GM19193 (cell line): ENCODE measurements around the gene SLC22A4.

Experiments
- POLR2A ChIP-seq: IDR thresholded peaks from 4 replicates; pipeline ENCODE4 v1.6.1; 2011; ENCODE audit not compliant: insufficient read depth, insufficient read length; ENCODE audit errors: extremely low read depth

Gene SLC22A4

GRCh38 chr5:132259069-132259851, 34.9 kb upstream of the SLC22A4 start:
- TF ChIP-seq POLR2A, result no peak

- TF ChIP-seq POLR2A, result no peak
These were observed 34.1 kb upstream of the SLC22A4 start for GRCh38 chr5:132260051-132260450.

GRCh38 chr5:132260714-132261551, 33.3 kb upstream of the SLC22A4 start:
- no peak for TF ChIP-seq POLR2A

GRCh38 chr5:132261881-132262845, 32.0 kb upstream of the SLC22A4 start:
- no peak for TF ChIP-seq POLR2A

GRCh38 chr5:132262882-132263547, 31.2 kb upstream of the SLC22A4 start:
- TF ChIP-seq POLR2A, result no peak

GRCh38 chr5:132263548-132264261, 30.5 kb upstream of the SLC22A4 start:
- TF ChIP-seq POLR2A, result no peak

- TF ChIP-seq POLR2A, result no peak
These were observed 29.5 kb upstream of the SLC22A4 start for GRCh38 chr5:132264546-132265335.

GRCh38 chr5:132265336-132266030, 28.7 kb upstream of the SLC22A4 start:
- no peak for TF ChIP-seq POLR2A

GRCh38 chr5:132266031-132266835, 28.0 kb upstream of the SLC22A4 start:
- TF ChIP-seq POLR2A, result no peak

GRCh38 chr5:132266836-132267160, 27.4 kb upstream of the SLC22A4 start:
- TF ChIP-seq POLR2A, result no peak

GRCh38 chr5:132267166-132267739, 26.9 kb upstream of the SLC22A4 start:
- no peak for TF ChIP-seq POLR2A
